HepG2 (cell line): ENCODE measurements around the gene TIMM44. TPM values are rescaled to one million over a fixed set of nuclear protein-coding genes. Genes with fewer than 3 reads are reported as not detected.

Experiments
- BRF2 ChIP-seq: sonication (generic); formaldehyde crosslinking; IDR thresholded peaks from 2 replicates; pipeline ENCODE4 v1.8.1; 2022; ENCODE audit warnings: mild to moderate bottlenecking, missing genetic modification reagents
- CENPX ChIP-seq: sonication (generic); formaldehyde crosslinking; IDR thresholded peaks from 2 replicates; pipeline ENCODE4 v1.9.0; 2021; ENCODE audit warnings: mild to moderate bottlenecking, missing genetic modification reagents, moderate library complexity
- KDM5B ChIP-seq: sonication (generic); formaldehyde crosslinking; IDR thresholded peaks from 2 replicates; pipeline ENCODE4 v1.4.0; 2020; ENCODE audit warnings: missing genetic modification reagents, mild to moderate bottlenecking, borderline replicate concordance
- MTA1 ChIP-seq: sonication (generic); formaldehyde crosslinking; IDR thresholded peaks from 2 replicates; pipeline ENCODE4 v1.4.0; 2020; ENCODE audit warnings: missing genetic modification reagents, mild to moderate bottlenecking, borderline replicate concordance
- MTERF4 ChIP-seq: sonication (generic); formaldehyde crosslinking; IDR thresholded peaks from 2 replicates; pipeline ENCODE4 v1.8.0; 2023; ENCODE audit warnings: mild to moderate bottlenecking, missing genetic modification reagents
- NPAS2 ChIP-seq: sonication (generic); formaldehyde crosslinking; IDR thresholded peaks from 2 replicates; pipeline ENCODE4 v1.8.0; 2022; ENCODE audit warnings: mild to moderate bottlenecking, missing genetic modification reagents, borderline replicate concordance
- PCBP1 ChIP-seq: fragments of 200-400 bp; formaldehyde crosslinking; IDR thresholded peaks from 2 replicates; pipeline ENCODE4 v1.6.1; 2017; ENCODE audit warnings: mild to moderate bottlenecking, low read depth, low read length, borderline replicate concordance
- RERE ChIP-seq: IDR thresholded peaks from 2 replicates; pipeline ENCODE4 v1.6.1; 2016; ENCODE audit warnings: low read depth, missing genetic modification reagents, missing compliant biosample characterization
- SMARCE1 ChIP-seq: fragments of 450-650 bp; IDR thresholded peaks from 2 replicates; pipeline ENCODE4 v1.6.1; 2017; ENCODE audit warnings: borderline replicate concordance
- TFDP1 ChIP-seq: IDR thresholded peaks from 2 replicates; pipeline ENCODE4 v1.6.1; 2016; ENCODE audit warnings: missing compliant biosample characterization, missing genetic modification reagents, borderline replicate concordance
- ZNF275 ChIP-seq: sonication (generic); formaldehyde crosslinking; IDR thresholded peaks from 2 replicates; pipeline ENCODE4 v1.8.0; 2022; ENCODE audit warnings: missing genetic modification reagents, mild to moderate bottlenecking, inconsistent platforms, borderline replicate concordance
- ZNF577 ChIP-seq: sonication (generic); formaldehyde crosslinking; IDR thresholded peaks from 2 replicates; pipeline ENCODE4 v1.4.0; 2020; ENCODE audit warnings: mild to moderate bottlenecking, low read depth, missing genetic modification reagents, borderline replicate concordance
- ZNF670 ChIP-seq: sonication (generic); formaldehyde crosslinking; IDR thresholded peaks from 2 replicates; pipeline ENCODE4 v1.8.0; 2022; ENCODE audit warnings: mild to moderate bottlenecking, missing genetic modification reagents, borderline replicate concordance
- ZNF777 ChIP-seq: sonication (generic); formaldehyde crosslinking; IDR thresholded peaks from 2 replicates; pipeline ENCODE4 v1.4.0; 2020; ENCODE audit warnings: missing genetic modification reagents
- polyA plus RNA-seq, 8 experiments: library from polyadenylated mRNA; depleted of rRNA in 3 of 8; stranded (reverse) in 7 of 8; unstranded in 1 of 8; fragments of >200 nt; fragmentation: Illumina TruSeq in 4 of 8; extraction: Trizol in 4 of 8; gene quantifications; 2 replicates each; pipeline versions ENCODE4 v1.2.1 to v1.2.3, GENCODE V29; 2011 to 2016; ENCODE audit warnings: low read depth in 4 of 8, missing spikeins in 1 of 8, mixed read lengths in 1 of 8; ENCODE audit not compliant: insufficient read depth in 1 of 8
- total RNA-seq, 5 experiments: library from RNA; depleted of rRNA; stranded (reverse); fragments of >200 nt; fragmentation: Illumina TruSeq; extraction: Trizol; gene quantifications; 2 replicates each; pipeline ENCODE4 v1.2.3, GENCODE V29; 2016; ENCODE audit warnings: low read depth in 1 of 5

Gene TIMM44
- total and polyA plus RNA-seq, 2 of the 13 experiments (the other 11 are each of a cell fraction or from before 2014, with no cell fraction given) = 42.9 to 72.6 TPM

GRCh38 chr19:7918615-7919421 lies 24.6 kb downstream of the TIMM44 start (continued):
- TF ChIP-seq TFDP1 (CRISPR knock-in tag) (peak; percentile 23; the same call in 1 of the 2 replicates), ZNF577 (CRISPR knock-in tag) (no peak), SMARCE1 (no peak), CENPX (CRISPR knock-in tag) (no peak), KDM5B (no peak), ZNF777 (CRISPR knock-in tag) (no peak), MTERF4 (CRISPR knock-in tag) (no peak), PCBP1 (no peak), MTA1 (peak; percentile 72; the same call in 1 of the 2 replicates), NPAS2 (CRISPR knock-in tag) (no peak), ZNF275 (CRISPR knock-in tag) (no peak), BRF2 (CRISPR knock-in tag) (no peak), RERE (CRISPR knock-in tag) (no peak), ZNF670 (no peak)
